K562 (cell line): Measurements from ENCODE around the gene IL2RG. TPM values are rescaled to one million over a fixed set of nuclear protein-coding genes. Genes with fewer than 3 reads are reported as not detected.

Experiments
- ATAC-seq: fragments of 200-7000 bp; cut with Tn5 transposase; 3 replicates; pipeline ENCODE4 v1.9.1; 2020; ENCODE audit warnings: moderate library complexity
- BruUV-seq: library from RNA; stranded (reverse); fragments of 400-500 nt; replicated peaks from 2 replicates; lab custom pipeline; 2021; lab: Mats Ljungman, UMichigan
- CTCF ChIA-PET: fragments of 300-600 bp; formaldehyde crosslinking; extraction: SDS; loops from one replicate; lab custom pipeline; 2021; ENCODE audit warnings: low intra/inter-chr PET ratio; lab: Yijun Ruan, JAX
- POLR2A ChIA-PET: fragments of 300-600, 350-650 bp; sonication (Branson Sonifier 250); formaldehyde crosslinking; extraction: SDS; loops from one replicate; lab custom pipeline; 2021; ENCODE audit warnings: antibody characterized with exemption, inconsistent platforms; lab: Yijun Ruan, JAX
- DNase-seq, 4 experiments: peaks; one replicate each; pipeline versions ENCODE4 v3.0.0 to v3.0.0-alpha.2; 2011 to 2018; ENCODE audit warnings: low spot score in 3 of 4, mixed read lengths in 3 of 4; ENCODE audit errors: extremely low read depth in 1 of 4
- FAIRE-seq: peaks from 2 replicates; lab custom pipeline; 2011; peaks lifted over from hg19 to GRCh38; lab: Jason Lieb, UNC
- H2AFZ ChIP-seq: 2 replicates; pipeline ENCODE4 v1.6.0; 2011; ENCODE audit warnings: low read depth, low read length, control low read depth, inconsistent platforms
- H3K27ac ChIP-seq: fragments of 200-600 bp; 3 replicates; pipeline ENCODE4 v1.8.0; 2011; ENCODE audit warnings: low read depth, mild to moderate bottlenecking, control low read depth, inconsistent platforms, low read length, moderate library complexity, mixed read lengths; ENCODE audit errors: extremely low read depth
- H3K27me3 ChIP-seq, 2 experiments: fragments of 300-600 bp in 1 of 2; 2 replicates in 1 of 2; 3 replicates in 1 of 2; pipeline versions ENCODE4 v1.6.0 to v1.8.0; 2011; ENCODE audit warnings: inconsistent platforms in 2 of 2, low read length in 2 of 2, mild to moderate bottlenecking in 1 of 2, mixed read lengths in 1 of 2, moderate library complexity in 1 of 2; ENCODE audit not compliant: control insufficient read depth in 2 of 2, insufficient read depth in 2 of 2
- H3K36me3 ChIP-seq: fragments of 300-600 bp; 3 replicates; pipeline ENCODE4 v1.8.0; 2011; ENCODE audit warnings: mild to moderate bottlenecking, low read length, inconsistent platforms; ENCODE audit not compliant: control insufficient read depth, insufficient read depth
- H3K4me1 ChIP-seq, 2 experiments: fragments of 200-600 bp in 1 of 2; replicated peaks in 1 of 2; 2 replicates in 1 of 2; 3 replicates in 1 of 2; pipeline versions ENCODE4 v1.5.1 to v1.8.0; 2011; ENCODE audit warnings: inconsistent platforms in 2 of 2, low read length in 2 of 2, mild to moderate bottlenecking in 1 of 2, mixed read lengths in 1 of 2, moderate library complexity in 1 of 2; ENCODE audit not compliant: control insufficient read depth in 2 of 2, insufficient read depth in 2 of 2
- H3K4me2 ChIP-seq: 2 replicates; pipeline ENCODE4 v1.6.1; 2011; ENCODE audit warnings: low read length, control low read depth, inconsistent platforms, mixed read lengths; ENCODE audit not compliant: insufficient read depth
- H3K4me3 ChIP-seq: fragments of 200-600 bp; sonication (generic), shearing (Covaris generic); 2 replicates; pipeline ENCODE4 v1.5.1; 2016; ENCODE audit warnings: control low read depth, inconsistent platforms
- H3K79me2 ChIP-seq: fragments of 200-600 bp; 3 replicates; pipeline ENCODE4 v1.8.0; 2011; ENCODE audit warnings: low read length, inconsistent platforms; ENCODE audit not compliant: control insufficient read depth, insufficient read depth
- H3K9ac ChIP-seq, 2 experiments: 2 replicates each; pipeline versions ENCODE4 v1.6.0 to v1.6.1; 2011; ENCODE audit warnings: low read depth in 2 of 2, low read length in 2 of 2, control low read depth in 1 of 2, inconsistent platforms in 1 of 2, mild to moderate bottlenecking in 1 of 2, mixed read lengths in 1 of 2; ENCODE audit not compliant: insufficient read depth in 1 of 2
- H3K9me1 ChIP-seq: one replicate; pipeline ENCODE4 v1.6.0; 2011; ENCODE audit warnings: inconsistent platforms, mild to moderate bottlenecking, low read length, moderate library complexity; ENCODE audit not compliant: control insufficient read depth, insufficient read depth
- H3K9me3 ChIP-seq: replicated peaks from 2 replicates; pipeline ENCODE4 v1.5.1; 2011; ENCODE audit warnings: low read depth, low read length, inconsistent platforms; ENCODE audit not compliant: control insufficient read depth, insufficient read depth
- H4K20me1 ChIP-seq: replicated peaks from 2 replicates; pipeline ENCODE4 v1.6.1; 2011; ENCODE audit warnings: low read length, inconsistent platforms, mixed read lengths; ENCODE audit not compliant: control insufficient read depth, insufficient read depth
- HMBOX1 ChIP-seq: sonication (generic); IDR thresholded peaks from 2 replicates; pipeline ENCODE4 v1.6.1; 2016
- PCBP1 ChIP-seq: fragments of 200-400 bp; formaldehyde crosslinking; IDR thresholded peaks from 2 replicates; pipeline ENCODE4 v1.6.1; 2018; ENCODE audit warnings: mild to moderate bottlenecking, low read depth, low read length; ENCODE audit not compliant: poor library complexity, severe bottlenecking
- POLR2G ChIP-seq: fragments of 200-400 bp; formaldehyde crosslinking; IDR thresholded peaks from 2 replicates; pipeline ENCODE4 v1.6.1; 2017; ENCODE audit warnings: low read depth, mild to moderate bottlenecking, antibody characterized with exemption, low read length, moderate library complexity
- RBFOX2 ChIP-seq: fragments of 200-400 bp; formaldehyde crosslinking; IDR thresholded peaks from 2 replicates; pipeline ENCODE4 v1.6.1; 2017; ENCODE audit warnings: low read depth, mild to moderate bottlenecking, low read length, moderate library complexity
- TFE3 ChIP-seq: fragments of 450-650 bp; formaldehyde crosslinking; IDR thresholded peaks from 2 replicates; pipeline ENCODE4 v1.4.0; 2020; ENCODE audit warnings: mild to moderate bottlenecking, mixed read lengths
- ZNF444 ChIP-seq: fragments of 250-450 bp; sonication (Bioruptor Pico); IDR thresholded peaks from 2 replicates; pipeline ENCODE4 v1.4.0; 2020; ENCODE audit warnings: mild to moderate bottlenecking, moderate library complexity
- WGBS: fragments of 100-300 bp; shearing (Covaris generic); methylation state at CpG from one replicate; pipeline ENCODE4 v1.1.6; 2016; ENCODE audit warnings: low coverage, mixed read lengths; ENCODE audit not compliant: insufficient coverage; ENCODE audit errors: missing lambda C conversion rate; 5-methylcytosine and 5-hydroxymethylcytosine counted together
- in situ Hi-C: fragments of 300-500 bp; cut with MboI; formaldehyde crosslinking; loops from 4 replicates; pipeline ENCODE4 v1.15.0; 2018; ENCODE audit warnings: inconsistent platforms, mixed read lengths
- intact Hi-C: fragments of 100-400 bp; cut with micrococcal nuclease; formaldehyde crosslinking; loops from 2 replicates; pipeline ENCODE4 v1.14.2; 2022
- polyA plus RNA-seq, 8 experiments: library from polyadenylated mRNA; depleted of rRNA in 4 of 8; stranded (reverse) in 5 of 8; unstranded in 3 of 8; fragments of >200 nt; fragmentation: Nextera tagmentation in 2 of 8; fragmentation: Illumina TruSeq in 1 of 8; extraction: Ambion mirVana in 2 of 8; extraction: Trizol in 1 of 8; gene quantifications; 2 replicates each; pipeline versions ENCODE4 v1.2.1 to v1.2.3, GENCODE V29; 2011 to 2014; ENCODE audit warnings: inconsistent platforms in 1 of 8, missing spikeins in 1 of 8
- total RNA-seq, 7 experiments: library from RNA; depleted of rRNA in 6 of 7; stranded (reverse); fragments of >200 nt in 6 of 7; fragmentation: Illumina TruSeq in 2 of 7; extraction: Trizol in 2 of 7; gene quantifications; 2 replicates each; pipeline versions ENCODE4 v1.2.1 to v1.2.3, GENCODE V29; 2011 to 2021; ENCODE audit warnings: low replicate concordance in 1 of 7

IL2RG gene
- total and polyA plus RNA-seq, 9 of the 15 experiments (the other 6 are each of a cell fraction or from before 2014, with no cell fraction given): 5.5 to 55.4 (median 19.7) TPM

GRCh38 chrX:71144651-71145050 is 33.3 kb upstream of the IL2RG start, which contains the start of gene NLGN3:
Gene NLGN3, plus strand, starts transcription at chrX:71144841. Its CDS starts 2,909 bp downstream, at chrX:71147750.
- Histone ChIP-seq H3K4me2 (no peak within 1 kb of the TSS), H3K27me3 (no peaks in the 10 kb centered on the region), H3K4me3 (no peak within 1 kb of the TSS), H3K27ac (no peak within 1 kb of the TSS), H4K20me1 (no peaks in the 10 kb centered on the region), H3K9me3 (no peaks in the 10 kb centered on the region), H3K36me3 (peaks cover 27% of the 10 kb centered on the region; the same call in 2 of the 3 replicates), H2AFZ (no peak within 1 kb of the TSS), H3K79me2 (no peaks in the 10 kb centered on the region), H3K9ac (peak within 1 kb of the TSS in 1 of 2 experiments; percentile 56; a peak in 1 of 4 replicates), H3K4me1 (peaks cover 10 to 48% of the 10 kb centered on the region in 2 experiments; a peak in 4 of 5 replicates), H3K9me1 (no peaks in the 10 kb centered on the region)
- CTCF ChIA-PET: no interaction called here
- WGBS: 90% methylated on average over 2 of the region's 28 CpGs
- POLR2A ChIA-PET: no interaction called here
- BruUV-seq: no TSS peak
- DNase-seq: no peak
- ATAC-seq: no peak
- intact Hi-C loops: no loop called here
- FAIRE-seq: no peak
- TF ChIP-seq RBFOX2: 0 out of 2 replicates have a peak, but pooled peaks have one; percentile 31
- TF ChIP-seq ZNF444 (CRISPR knock-in tag): no peak
- TF ChIP-seq PCBP1: no peak
- TF ChIP-seq POLR2G: peak; percentile 61
- in situ Hi-C loops: no loop called here

GRCh38 chrX:71143508-71143907 is 32.1 kb upstream of the IL2RG start:
- no peak overlapping the region for H3K27ac ChIP-seq
- no peak overlapping the region for H3K9ac ChIP-seq
- WGBS: 81% methylated on average over 5 of the region's 6 CpGs
- no peak overlapping the region for H3K4me3 ChIP-seq
- no peak for FAIRE-seq
- no peaks in the 10 kb centered on the region for H3K9me3 ChIP-seq
- ChIA-PET CTCF (no interaction called here), POLR2A (interaction anchor here (1.0 kb wide), 1 partner anchor 26 kb away, joined by 5 read pairs; the partner anchor contains the start of gene MED12)
- peaks cover 10 to 43% of the 10 kb centered on the region in 2 experiments; a peak in 4 of 5 replicates for H3K4me1 ChIP-seq
- no peak overlapping the region for H3K4me2 ChIP-seq
- TF ChIP-seq HMBOX1: no peak
- TF ChIP-seq TFE3 (CRISPR knock-in tag): no peak
- ATAC-seq: no peak
- BruUV-seq: TSS peak; percentile 30
- no peak overlapping the region for H2AFZ ChIP-seq
- intact Hi-C loops (no loop called here), in situ Hi-C loops (no loop called here)
- H3K79me2 ChIP-seq: no peaks in the 10 kb centered on the region
- no peak for DNase-seq
- no peaks in the 10 kb centered on the region for H4K20me1 ChIP-seq
- peaks cover 36% of the 10 kb centered on the region for H3K36me3 ChIP-seq
- peaks cover 2% of the 10 kb centered on the region for H3K9me1 ChIP-seq
- no peaks in the 10 kb centered on the region for H3K27me3 ChIP-seq
